Fibroblast of lung (primary cell): Measurements from ENCODE around the gene COPB2. TPM values are rescaled to one million over a fixed set of nuclear protein-coding genes. Genes with fewer than 3 reads are reported as not detected.

Experiments used
- DNase-seq, 2 donors: peaks; one replicate each; pipeline versions ENCODE4 v3.0.0 to v3.0.0-alpha.2; 2010; ENCODE audit warnings: low read depth in 2 of 2
- H2AFZ ChIP-seq: 2 replicates; pipeline ENCODE4 v1.5.1; 2012; ENCODE audit warnings: low read length, control low read depth, inconsistent platforms
- H3K27ac ChIP-seq: 2 replicates; pipeline ENCODE4 v1.5.1; 2011; ENCODE audit warnings: low read length, control low read depth; ENCODE audit not compliant: insufficient read depth
- H3K27me3 ChIP-seq: 2 replicates; pipeline ENCODE4 v1.5.1; 2011; ENCODE audit warnings: mild to moderate bottlenecking, low read length; ENCODE audit not compliant: control insufficient read depth, insufficient read depth
- H3K36me3 ChIP-seq: 2 replicates; pipeline ENCODE4 v1.5.1; 2011; ENCODE audit warnings: low read length; ENCODE audit not compliant: control insufficient read depth, insufficient read depth
- H3K4me1 ChIP-seq: 2 replicates; pipeline ENCODE4 v1.5.1; 2011; ENCODE audit warnings: low read length; ENCODE audit not compliant: control insufficient read depth, insufficient read depth; ENCODE audit errors: extremely low read depth
- H3K4me2 ChIP-seq: 2 replicates; pipeline ENCODE4 v1.5.1; 2011; ENCODE audit warnings: low read length, control low read depth; ENCODE audit not compliant: insufficient read depth; ENCODE audit errors: extremely low read depth
- H3K4me3 ChIP-seq, 4 experiments: fragments of 200-600 bp in 1 of 4; sonication (generic) in 1 of 4; replicated peaks in 1 of 4; 2 replicates each; pipeline ENCODE4 v1.5.1; 2011 to 2016; ENCODE audit warnings: low read length in 4 of 4, low read depth in 3 of 4, mild to moderate bottlenecking in 3 of 4, control low read depth in 2 of 4, inconsistent platforms in 1 of 4, mixed read lengths in 1 of 4; ENCODE audit not compliant: insufficient read depth in 1 of 4; ENCODE audit errors: control extremely low read depth in 1 of 4
- H3K79me2 ChIP-seq: 2 replicates; pipeline ENCODE4 v1.5.1; 2012; ENCODE audit warnings: mild to moderate bottlenecking, low read length, inconsistent platforms; ENCODE audit not compliant: control insufficient read depth, insufficient read depth
- H3K9ac ChIP-seq: 2 replicates; pipeline ENCODE4 v1.5.1; 2011; ENCODE audit warnings: mild to moderate bottlenecking, low read length, control low read depth; ENCODE audit not compliant: insufficient read depth
- H3K9me3 ChIP-seq: 2 replicates; pipeline ENCODE4 v1.5.1; 2012; ENCODE audit warnings: low read depth, low read length; ENCODE audit not compliant: control insufficient read depth, insufficient read depth
- H4K20me1 ChIP-seq: 2 replicates; pipeline ENCODE4 v1.5.1; 2011; ENCODE audit warnings: low read length; ENCODE audit not compliant: control insufficient read depth, insufficient read depth; ENCODE audit errors: extremely low read depth
- EZH2 ChIP-seq: IDR thresholded peaks from 2 replicates; pipeline ENCODE4 v1.5.1; 2012; ENCODE audit warnings: low read length, control low read depth, mild to moderate bottlenecking; ENCODE audit errors: missing control alignments
- polyA plus RNA-seq, 2 donors: library from polyadenylated mRNA; depleted of rRNA in 1 of 2; stranded (reverse) in 1 of 2; unstranded in 1 of 2; fragments of >200 nt; gene quantifications; 2 replicates each; pipeline ENCODE4 v1.2.1, GENCODE V29; 2011 to 2012; ENCODE audit warnings: missing spikeins in 1 of 2
- total RNA-seq: library from RNA; depleted of rRNA; stranded (reverse); fragments of >200 nt; gene quantifications from 2 replicates; pipeline ENCODE4 v1.2.1, GENCODE V29; 2014
- TF ChIP-seq, protein P1 (sequence below), 2 donors: IDR thresholded peaks in 1 of 2; conservative IDR thresholded peaks in 1 of 2; 1 replicate in 1 of 2; 2 replicates in 1 of 2; pipeline ENCODE4 v1.5.1; 2011 to 2012; ENCODE audit warnings: low read length in 2 of 2, control low read depth in 1 of 2, inconsistent platforms in 1 of 2, low read depth in 1 of 2, mild to moderate bottlenecking in 1 of 2

COPB2 gene
- total and polyA plus RNA-seq, 2 donors (not counting 1 experiment from before 2014, with no cell fraction given) = 284 to 293 TPM

DNA sequence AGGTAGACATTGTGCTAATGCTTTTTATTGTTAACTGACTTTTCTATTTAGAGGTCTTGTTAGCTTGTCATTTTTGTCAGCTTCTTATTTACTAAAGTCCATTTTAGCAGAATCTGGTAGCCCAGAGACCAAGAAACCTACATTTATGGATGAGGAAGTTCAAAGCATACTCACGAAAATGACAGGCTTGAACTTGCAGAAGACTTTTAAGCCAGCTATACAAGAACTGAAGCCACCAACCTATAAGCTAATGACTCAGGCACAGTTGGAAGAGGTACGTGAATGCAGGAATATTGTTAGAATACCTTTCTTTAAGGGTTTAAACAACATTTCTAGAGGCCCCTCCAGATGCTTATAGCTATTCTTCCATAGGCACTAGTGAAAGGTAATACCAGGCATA is 42.7 kb downstream of the COPB2 start:
- peaks cover 4% of the 10 kb centered on the region for H3K36me3 ChIP-seq
- no peaks in the 10 kb centered on the region for H3K4me1 ChIP-seq
- H3K27me3 ChIP-seq = no peaks in the 10 kb centered on the region
- no peak for DNase-seq
- H3K9ac ChIP-seq = no peak overlapping the region
- H3K4me3 ChIP-seq = no peak overlapping the region
- peaks cover 31% of the 10 kb centered on the region for H3K79me2 ChIP-seq
- H4K20me1 ChIP-seq = no peaks in the 10 kb centered on the region
- no peaks in the 10 kb centered on the region for H3K9me3 ChIP-seq
- no peak overlapping the region for H2AFZ ChIP-seq
- TF ChIP-seq EZH2 = no peak
- H3K27ac ChIP-seq = no peak overlapping the region
- no peak overlapping the region for H3K4me2 ChIP-seq

DNA sequence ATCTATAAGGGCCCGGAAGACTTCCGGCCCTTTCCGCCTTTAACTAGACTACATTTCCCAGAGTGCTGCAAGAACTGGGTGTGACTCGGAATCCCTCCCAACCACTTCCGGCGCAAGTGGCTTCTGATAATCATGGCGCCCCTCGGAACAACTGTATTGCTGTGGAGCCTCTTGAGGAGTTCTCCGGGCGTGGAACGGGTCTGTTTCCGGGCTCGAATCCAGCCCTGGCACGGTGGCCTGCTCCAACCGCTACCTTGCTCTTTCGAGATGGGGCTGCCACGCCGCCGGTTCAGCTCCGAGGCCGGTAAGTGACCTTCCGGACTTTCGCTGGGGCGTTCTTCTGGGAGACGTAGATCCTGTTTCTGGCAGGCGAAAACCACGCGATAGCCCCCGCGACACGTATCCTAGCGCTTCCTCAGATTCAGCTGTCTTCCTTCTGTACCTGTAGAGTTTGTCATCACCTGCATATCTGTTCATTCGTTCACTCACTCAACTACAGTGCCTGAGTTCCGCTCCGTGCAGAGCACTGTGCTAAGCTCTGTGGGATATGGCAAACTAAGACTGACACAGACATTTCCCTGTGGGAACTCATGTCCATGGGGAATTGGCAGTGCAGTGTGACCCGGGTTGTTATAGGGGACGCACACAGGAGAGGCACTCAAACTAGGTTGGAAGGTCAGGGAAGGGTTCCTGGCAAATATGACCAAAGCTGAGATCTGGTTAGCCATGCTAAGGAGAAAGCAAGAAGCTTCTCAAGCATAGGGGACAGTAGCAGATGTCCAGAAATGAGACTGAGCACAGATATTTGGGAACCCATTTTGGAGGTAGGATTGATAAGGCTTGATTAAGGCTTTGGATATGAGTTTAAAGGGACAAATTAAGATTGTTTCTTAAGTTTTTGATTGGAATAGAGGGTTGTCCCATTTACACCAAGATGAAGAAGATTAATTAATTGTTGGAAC is 45.3 kb downstream of the COPB2 start, which contains the start of gene MRPS22:
Gene MRPS22, plus strand, starts transcription at position 126 of the 962 bp plus-strand sequence. Its CDS starts 7 bp downstream, at position 133.
- H3K27ac ChIP-seq = peak within 1 kb of the TSS; percentile 84
- H3K4me1 ChIP-seq = no peaks in the 10 kb centered on the region
- peaks cover 31% of the 10 kb centered on the region for H3K79me2 ChIP-seq
- H3K9ac ChIP-seq = peak within 1 kb of the TSS; percentile 89
- peak; percentile 92 to 93 for DNase-seq
- peak within 1 kb of the TSS; percentile 90 for H2AFZ ChIP-seq
- H3K9me3 ChIP-seq = no peaks in the 10 kb centered on the region
- no peaks in the 10 kb centered on the region for H3K36me3 ChIP-seq
- no peak for TF ChIP-seq EZH2
- TF ChIP-seq, protein P1, sequence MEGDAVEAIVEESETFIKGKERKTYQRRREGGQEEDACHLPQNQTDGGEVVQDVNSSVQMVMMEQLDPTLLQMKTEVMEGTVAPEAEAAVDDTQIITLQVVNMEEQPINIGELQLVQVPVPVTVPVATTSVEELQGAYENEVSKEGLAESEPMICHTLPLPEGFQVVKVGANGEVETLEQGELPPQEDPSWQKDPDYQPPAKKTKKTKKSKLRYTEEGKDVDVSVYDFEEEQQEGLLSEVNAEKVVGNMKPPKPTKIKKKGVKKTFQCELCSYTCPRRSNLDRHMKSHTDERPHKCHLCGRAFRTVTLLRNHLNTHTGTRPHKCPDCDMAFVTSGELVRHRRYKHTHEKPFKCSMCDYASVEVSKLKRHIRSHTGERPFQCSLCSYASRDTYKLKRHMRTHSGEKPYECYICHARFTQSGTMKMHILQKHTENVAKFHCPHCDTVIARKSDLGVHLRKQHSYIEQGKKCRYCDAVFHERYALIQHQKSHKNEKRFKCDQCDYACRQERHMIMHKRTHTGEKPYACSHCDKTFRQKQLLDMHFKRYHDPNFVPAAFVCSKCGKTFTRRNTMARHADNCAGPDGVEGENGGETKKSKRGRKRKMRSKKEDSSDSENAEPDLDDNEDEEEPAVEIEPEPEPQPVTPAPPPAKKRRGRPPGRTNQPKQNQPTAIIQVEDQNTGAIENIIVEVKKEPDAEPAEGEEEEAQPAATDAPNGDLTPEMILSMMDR (conservative IDR thresholded peaks at IDR 0.05 in 1 of 2, IDR thresholded peaks at IDR 0.05 in 1 of 2; ENCODE audit: low read depth in 1 of 2, low read length in 2 of 2) = no peak
- H3K27me3 ChIP-seq = no peaks in the 10 kb centered on the region
- H3K4me3 ChIP-seq = peak within 1 kb of the TSS; percentile 67 to 100 (median 94)
- H3K4me2 ChIP-seq = peak within 1 kb of the TSS; percentile 65
- no peaks in the 10 kb centered on the region for H4K20me1 ChIP-seq

DNA sequence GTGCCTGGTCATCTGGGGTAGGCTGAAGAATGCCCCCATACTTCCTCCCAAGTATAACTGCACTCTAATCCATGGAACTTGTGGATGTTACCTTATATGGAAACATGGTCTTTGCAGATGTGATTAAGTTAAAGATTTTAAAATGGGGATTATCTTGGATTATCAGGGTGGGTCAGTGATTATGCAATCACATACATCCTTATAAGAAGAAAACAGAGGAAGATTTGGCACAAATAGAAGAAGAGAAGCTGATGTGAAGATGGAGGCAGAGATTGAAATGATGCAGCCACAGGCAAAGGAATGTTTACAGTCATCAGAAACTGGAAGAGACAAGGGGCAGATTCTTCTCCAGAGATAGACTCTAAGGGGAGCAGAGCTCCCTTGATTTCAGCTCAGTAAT is 47.4 kb downstream of the COPB2 start:
- no peak overlapping the region for H2AFZ ChIP-seq
- no peaks in the 10 kb centered on the region for H4K20me1 ChIP-seq
- peaks cover 28% of the 10 kb centered on the region for H3K79me2 ChIP-seq
- no peak for DNase-seq
- no peak overlapping the region for H3K9ac ChIP-seq
- no peaks in the 10 kb centered on the region for H3K4me1 ChIP-seq
- no peak overlapping the region for H3K4me3 ChIP-seq
- no peaks in the 10 kb centered on the region for H3K36me3 ChIP-seq
- H3K27me3 ChIP-seq = no peaks in the 10 kb centered on the region
- no peak overlapping the region for H3K27ac ChIP-seq
- no peak overlapping the region for H3K4me2 ChIP-seq
- no peaks in the 10 kb centered on the region for H3K9me3 ChIP-seq
- TF ChIP-seq, protein P1 (conservative IDR thresholded peaks at IDR 0.05 in 1 of 2, IDR thresholded peaks at IDR 0.05 in 1 of 2; ENCODE audit: low read depth in 1 of 2, low read length in 2 of 2) = no peak
- TF ChIP-seq EZH2 = no peak
